LHCN-M2 (cell line): ENCODE results near the gene ADGRB3. TPM values are rescaled to one million over a fixed set of nuclear protein-coding genes. Genes with fewer than 3 reads are reported as not detected.
"Not testable (repeated sequence)": the region's sequence is repeated elsewhere in the genome, so short reads cannot be mapped to it uniquely, and the experiment has no call there.

ENCODE experiments used
- DNase-seq: peaks from one replicate; pipeline ENCODE4 v3.0.0-alpha.2; 2012; ENCODE audit warnings: low read depth
- total RNA-seq: library from RNA; depleted of rRNA; stranded (reverse); fragments of >200 nt; gene quantifications from 2 replicates; pipeline ENCODE4 v1.2.3, GENCODE V29; 2014

The ADGRB3 gene
- total RNA-seq, 1 experiment from 2014 or later = not detected

DNA sequence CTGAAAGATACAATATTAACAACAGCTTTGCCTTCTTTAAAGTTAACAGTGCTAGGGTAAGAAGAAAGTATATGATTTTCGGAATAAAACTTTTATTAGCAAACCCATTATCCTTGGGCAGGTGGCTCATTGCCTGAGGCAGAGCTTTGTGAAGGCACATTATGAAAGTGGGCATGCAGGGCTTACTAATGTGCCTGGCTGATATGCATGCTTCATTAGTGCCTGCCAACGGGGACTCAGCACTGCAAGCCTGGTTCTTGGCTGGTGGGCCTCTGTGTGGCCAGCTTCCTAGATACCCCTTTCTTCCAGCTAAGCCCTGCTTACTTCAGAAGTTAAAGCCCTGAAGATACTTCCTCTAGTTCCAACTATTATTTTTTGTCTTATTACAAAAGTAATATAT lies 481.6 kb downstream of the ADGRB3 start:
- DNase-seq = no peak

DNA sequence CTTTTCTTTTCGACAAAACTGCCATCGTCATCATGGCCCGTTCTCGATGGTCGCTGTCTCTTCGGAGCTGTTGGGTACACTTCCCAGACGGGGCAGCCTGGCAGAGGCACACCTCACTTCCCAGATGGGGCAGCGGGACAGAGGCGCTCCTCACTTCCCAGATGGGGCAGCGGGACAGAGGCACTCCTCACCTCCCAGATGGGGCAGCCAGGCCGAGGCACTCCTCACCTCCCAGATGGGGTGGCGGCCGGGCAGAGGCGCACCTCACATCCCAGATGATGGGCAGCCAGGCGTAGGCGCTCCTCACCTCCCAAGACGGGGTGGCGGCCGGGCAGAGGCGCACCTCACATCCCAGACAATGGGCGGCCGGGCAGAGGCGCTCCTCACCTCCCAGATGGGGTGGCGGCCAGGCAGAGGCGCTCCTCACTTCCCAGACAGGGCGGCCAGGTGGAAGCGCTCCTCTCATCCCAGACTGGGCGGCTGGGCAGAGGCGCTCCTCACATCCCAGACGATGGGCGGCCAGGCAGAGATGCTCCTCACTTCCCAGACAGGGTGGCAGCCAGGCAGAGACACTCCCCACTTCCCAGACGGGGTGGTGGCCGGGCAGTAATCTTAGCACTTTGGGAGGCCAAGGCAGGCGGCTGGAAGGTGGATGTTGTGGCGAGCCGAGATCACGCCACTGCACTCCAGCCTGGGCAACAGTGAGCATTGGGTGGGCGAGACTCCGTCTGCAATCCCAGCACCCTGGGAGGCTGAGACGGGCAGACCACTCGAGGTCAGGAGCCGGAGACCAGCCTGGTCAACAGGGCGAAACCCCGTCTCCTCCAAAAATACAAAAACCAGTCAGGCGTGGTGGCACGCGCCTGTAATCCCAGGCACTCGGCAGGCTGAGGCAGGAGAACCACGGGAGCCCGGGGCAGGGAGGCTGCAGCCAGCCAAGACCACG lies 486.7 kb downstream of the ADGRB3 start:
- DNase-seq = not testable (repeated sequence)

DNA sequence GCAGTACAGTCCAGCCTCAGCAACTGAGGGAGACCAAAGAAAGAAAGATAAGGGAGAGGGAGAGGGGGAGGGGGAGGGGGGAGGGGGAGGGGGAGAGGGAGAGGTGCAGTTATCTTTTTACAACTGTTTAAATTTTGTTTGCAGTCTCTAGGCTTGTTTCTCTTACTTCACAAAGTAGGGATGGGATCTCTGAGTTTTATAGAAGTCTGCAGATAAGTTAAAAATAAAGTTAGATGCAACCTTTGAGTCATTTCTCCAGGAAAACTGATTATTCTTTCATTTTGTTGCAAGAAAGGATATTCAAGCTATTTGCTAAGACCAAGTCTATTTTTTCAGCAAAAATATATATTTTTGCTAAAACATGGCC lies 487.3 kb downstream of the ADGRB3 start:
- no peak for DNase-seq

GRCh38 chr6:69128411-69128810 lies 493.3 kb downstream of the ADGRB3 start:
- DNase-seq = no peak

DNA sequence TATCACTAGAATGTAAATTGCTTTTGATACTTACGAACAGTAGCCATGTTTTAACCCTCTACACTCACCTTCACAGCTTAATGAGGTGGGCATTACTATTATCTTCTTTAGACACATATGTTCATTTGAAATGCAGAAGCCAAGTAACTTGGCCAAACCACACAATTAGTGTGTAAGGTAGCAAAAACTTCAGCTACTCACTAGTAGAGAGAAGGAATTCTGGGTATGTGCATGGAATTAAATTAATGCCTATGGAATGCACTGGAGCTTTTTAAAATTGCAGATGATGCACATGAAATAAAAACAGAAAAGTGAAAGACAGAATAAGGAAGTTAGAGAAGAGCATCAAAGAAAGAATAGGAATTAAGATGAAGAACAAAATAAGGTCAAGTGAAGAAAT lies 494.0 kb downstream of the ADGRB3 start:
- no peak for DNase-seq

DNA sequence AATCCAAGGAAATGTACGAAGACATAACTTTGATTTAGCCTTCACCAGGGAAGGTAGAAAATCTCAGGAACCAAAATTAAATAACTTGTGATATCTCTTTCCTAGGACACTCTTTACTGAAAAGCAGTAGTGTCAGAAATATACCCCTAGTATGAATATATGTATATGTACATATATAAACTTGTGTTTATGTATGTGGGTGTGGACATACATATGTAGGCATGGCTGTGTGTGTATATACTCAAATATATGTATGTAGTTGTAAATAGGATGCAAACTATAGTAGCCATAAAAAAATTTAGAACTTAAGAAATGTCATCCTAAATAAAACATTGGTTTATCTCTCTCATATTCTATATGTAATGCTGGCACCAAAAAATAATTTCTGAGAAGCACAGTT lies 500.8 kb downstream of the ADGRB3 start:
- no peak for DNase-seq

- no peak for DNase-seq
Observed at GRCh38 chr6:69138148-69138547, 503.1 kb downstream of the ADGRB3 start.

DNA sequence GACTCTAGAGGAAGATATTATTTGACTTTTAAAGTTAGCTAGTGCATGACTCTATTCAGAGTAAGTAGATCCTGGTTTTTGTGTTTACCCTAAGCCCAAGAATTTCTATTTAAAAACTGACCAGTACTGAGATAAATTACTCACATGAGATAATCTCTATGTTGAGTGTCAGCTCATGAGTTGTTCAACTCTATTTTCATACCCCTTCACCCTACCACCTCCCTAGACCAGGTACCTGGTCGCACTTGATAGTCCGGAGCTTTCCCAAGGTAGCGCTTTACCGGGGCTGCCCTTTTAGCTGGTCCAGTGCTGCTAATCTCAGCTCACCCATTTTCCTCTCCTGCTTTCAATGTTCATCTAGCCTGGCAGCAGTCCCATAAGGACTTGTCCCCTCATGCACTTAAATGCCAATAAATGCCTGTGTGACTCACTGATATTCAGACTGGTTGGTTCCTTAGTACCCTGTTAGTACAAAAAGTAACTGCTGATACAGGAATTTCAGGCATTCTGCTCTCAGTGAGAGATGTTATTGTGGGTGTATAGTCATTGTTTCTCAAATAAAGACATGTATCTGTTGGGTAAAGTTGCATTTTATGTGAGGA lies 503.9 kb downstream of the ADGRB3 start:
- no peak for DNase-seq

GRCh38 chr6:69145062-69145461 lies 510.0 kb downstream of the ADGRB3 start:
- no peak for DNase-seq

GRCh38 chr6:69146385-69146784 lies 511.3 kb downstream of the ADGRB3 start:
- DNase-seq = no peak

GRCh38 chr6:69155467-69155866 lies 520.4 kb downstream of the ADGRB3 start:
- DNase-seq = no peak

DNA sequence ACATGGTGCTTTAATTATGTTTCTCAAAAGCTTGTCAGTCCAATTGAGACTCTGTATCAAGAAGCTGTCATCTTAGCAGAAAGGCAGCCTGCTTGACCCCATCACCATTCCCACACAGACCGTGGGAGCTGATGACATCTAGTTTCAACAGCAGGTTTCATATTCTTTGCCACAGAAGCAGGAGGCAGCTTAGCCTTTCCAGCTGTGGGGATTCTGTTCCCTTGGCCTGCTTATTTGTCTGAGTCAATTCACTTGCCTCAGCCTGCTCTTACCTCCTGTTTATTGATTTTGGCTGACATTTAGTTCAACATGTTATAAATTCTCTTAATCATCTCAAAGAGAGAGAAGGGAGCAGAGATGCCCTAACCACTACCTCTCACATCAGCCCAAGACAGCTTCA lies 527.7 kb downstream of the ADGRB3 start:
- no peak for DNase-seq

DNA sequence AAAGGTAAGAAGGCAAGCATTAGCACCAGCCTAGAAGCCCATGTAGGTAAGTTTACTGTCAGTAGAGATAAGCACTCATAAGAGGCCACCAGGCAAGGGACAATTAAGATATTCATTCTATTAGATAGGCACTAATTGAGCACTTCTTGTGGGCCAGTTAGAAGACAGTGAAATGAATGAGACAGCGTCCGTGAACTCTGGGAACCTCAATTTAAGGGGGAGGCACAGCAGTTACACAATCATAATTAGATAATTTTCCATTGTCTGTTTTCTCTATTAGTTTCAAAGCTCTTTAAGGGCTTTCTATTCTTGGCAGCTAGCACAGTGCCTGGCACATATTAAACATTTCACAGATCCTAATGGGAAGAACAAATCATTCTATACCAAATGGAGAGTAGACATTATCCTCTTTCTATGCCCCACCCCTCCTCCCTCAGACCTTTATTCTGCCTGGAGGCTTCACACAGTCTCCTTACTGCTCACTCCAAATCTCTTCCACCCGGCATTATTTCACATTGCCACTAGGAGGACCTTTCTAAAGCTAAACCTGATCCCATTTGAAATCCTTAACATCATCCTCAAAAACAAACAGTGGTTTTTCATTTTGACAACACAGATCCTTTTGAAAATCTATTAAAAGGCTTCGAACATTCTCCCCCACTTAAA lies 529.6 kb downstream of the ADGRB3 start:
- DNase-seq = no peak

DNA sequence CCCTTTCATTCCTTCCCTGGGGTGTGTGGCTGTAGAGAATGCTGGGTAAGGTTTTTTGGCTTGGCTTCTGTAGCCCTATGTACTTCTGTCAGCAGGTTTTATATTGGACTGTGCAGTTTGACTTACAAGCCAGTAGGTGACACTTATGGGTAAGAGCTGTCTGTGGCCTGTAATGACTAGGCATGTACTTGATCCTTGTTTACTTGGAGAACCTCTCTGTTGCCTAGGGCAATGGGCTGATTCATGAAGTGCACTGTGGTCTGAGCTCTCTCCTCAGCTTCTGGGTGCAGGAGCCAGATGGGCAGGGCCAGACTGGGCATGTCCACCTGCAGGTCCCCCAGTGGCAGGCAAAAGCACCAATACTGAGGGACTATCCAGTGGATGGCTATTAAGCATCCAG lies 544.6 kb downstream of the ADGRB3 start:
- DNase-seq = no peak

- DNase-seq = no peak
Observed at GRCh38 chr6:69180361-69181067, 545.4 kb downstream of the ADGRB3 start.

GRCh38 chr6:69181964-69182363 lies 546.9 kb downstream of the ADGRB3 start:
- no peak for DNase-seq

- no peak for DNase-seq
Observed at GRCh38 chr6:69185276-69185675, 550.2 kb downstream of the ADGRB3 start.

DNA sequence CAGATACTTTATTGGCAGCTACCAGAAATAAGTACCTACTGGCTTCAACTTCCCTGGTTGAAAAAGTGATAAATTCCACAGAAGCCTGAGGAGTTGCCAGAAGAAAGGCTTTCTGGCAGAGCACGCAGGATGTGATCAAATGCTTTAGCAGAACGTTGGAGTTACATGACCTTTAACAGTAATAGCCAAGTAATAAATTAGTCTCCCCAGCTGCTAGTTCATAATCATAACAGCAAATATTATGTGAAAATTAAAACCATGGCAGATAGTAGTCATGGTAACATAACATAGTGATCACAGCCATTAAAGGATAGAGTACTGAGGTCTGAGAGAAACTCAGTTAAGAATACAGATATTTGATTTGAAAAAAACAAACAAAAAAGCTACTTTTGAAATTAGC lies 567.7 kb downstream of the ADGRB3 start:
- DNase-seq = no peak

- no peak for DNase-seq
Observed at GRCh38 chr6:69216127-69216526, 581.0 kb downstream of the ADGRB3 start.

- no peak for DNase-seq
Observed at GRCh38 chr6:69217343-69217742, 582.3 kb downstream of the ADGRB3 start.

- DNase-seq = no peak
Observed at GRCh38 chr6:69220375-69220774, 585.3 kb downstream of the ADGRB3 start.

DNA sequence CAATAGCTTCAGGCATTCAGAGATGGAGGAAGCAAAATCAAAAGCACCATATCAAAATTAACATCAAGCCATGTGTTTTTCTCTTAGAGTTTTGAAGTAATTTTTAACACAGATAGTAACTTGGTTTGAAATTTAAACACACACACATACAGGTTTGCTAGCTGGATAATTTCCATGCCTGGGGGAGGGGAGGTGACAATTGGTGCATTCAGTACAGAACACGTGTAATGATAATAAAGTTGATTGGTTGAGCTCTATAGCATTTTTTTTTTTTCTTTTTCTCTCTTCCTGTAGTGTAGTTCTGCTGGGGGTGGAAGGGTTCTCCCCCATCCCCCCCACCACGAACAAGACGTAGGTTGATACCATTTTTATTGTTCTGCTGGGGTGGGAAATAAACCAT lies 596.9 kb downstream of the ADGRB3 start:
- DNase-seq = no peak
